ENCODE data around the gene PHF2. TPM values are rescaled to one million over a fixed set of nuclear protein-coding genes. Genes with fewer than 3 reads are reported as not detected.
A peak's percentile ranks its signal among the peaks of the same experiment; 100 is the strongest.

Gene PHF2
- total RNA-seq, 1 experiment from 2014 or later, result 17.4 TPM

GRCh38 chr9:93680443-93681268 is 104.3 kb downstream of the PHF2 start:
- H3K27me3 Mint-ChIP-seq (ENCODE audit: low read depth), result no peaks in the 10 kb centered on the region
- peak; percentile 29 for DNase-seq

More at GRCh38 chr9:93680443-93681268, 104.3 kb downstream of the PHF2 start:
- no peak overlapping the region for H2BK12ac ChIP-seq (ENCODE audit: insufficient read length, low read depth, low read length)
- H3K79me2 ChIP-seq (ENCODE audit: insufficient read depth, low read length), result no peaks in the 10 kb centered on the region
- H3K79me1 ChIP-seq (ENCODE audit: insufficient read depth, low read depth, low read length, poor library complexity, severe bottlenecking), result no peaks in the 10 kb centered on the region
- H3K14ac ChIP-seq (ENCODE audit: insufficient read depth, low read length), result no peak overlapping the region
- H4K8ac ChIP-seq (replicated peaks; ENCODE audit: insufficient read length, low read depth, low read length), result no peak overlapping the region
- no peak overlapping the region for H2BK20ac ChIP-seq (ENCODE audit: low read depth, low read length, poor library complexity, severe bottlenecking)
- no peak overlapping the region for H3K9ac ChIP-seq (ENCODE audit: extremely low read depth, insufficient read length, low read length)
- no peaks in the 10 kb centered on the region for H3K23me2 ChIP-seq (ENCODE audit: insufficient read length, low read depth, low read length, poor library complexity, severe bottlenecking)
- no peak overlapping the region for H3K56ac ChIP-seq (ENCODE audit: insufficient read length, low read depth, low read length)
- no peak overlapping the region for H3K4me2 ChIP-seq (ENCODE audit: insufficient read depth, insufficient read length, low read length)
- H3K4me1 Mint-ChIP-seq, result peaks cover 5 to 6% of the 10 kb centered on the region in 2 experiments; a peak in 3 of 4 replicates
- no peak overlapping the region for H3K4ac ChIP-seq (ENCODE audit: low read depth, low read length)
- no peak overlapping the region for H2AK5ac ChIP-seq (ENCODE audit: insufficient read length, low read length)
- H3K4me1 ChIP-seq (ENCODE audit: insufficient read depth, low read length), result no peaks in the 10 kb centered on the region
- H3K27ac ChIP-seq (ENCODE audit: insufficient read length, low read depth, low read length), result no peak overlapping the region
- no peak overlapping the region for H3K23ac ChIP-seq (ENCODE audit: insufficient read length, low read depth, low read length)
- no peak overlapping the region for H2BK120ac ChIP-seq (ENCODE audit: low read depth, low read length, poor library complexity, severe bottlenecking)
- H4K5ac ChIP-seq (ENCODE audit: insufficient read length, low read depth, low read length), result no peak overlapping the region
- H3K9me3 Mint-ChIP-seq, result no peaks in the 10 kb centered on the region
- H4K91ac ChIP-seq (ENCODE audit: insufficient read length, low read depth, low read length), result no peak overlapping the region
- H3K27ac Mint-ChIP-seq, result no peak overlapping the region
- H3K36me3 Mint-ChIP-seq (ENCODE audit: insufficient read depth in 1 of 3, low read depth in 3 of 3), result peaks cover 0 to 12% (median 9%) of the 10 kb centered on the region in 3 experiments; a peak in 5 of 7 replicates
- H2BK5ac ChIP-seq (ENCODE audit: insufficient read length, low read length), result no peak overlapping the region
- no peak overlapping the region for H3T11ph ChIP-seq (ENCODE audit: low read length)
- no CpG with 5 or more reads among the region's 16 CpGs for WGBS (ENCODE audit: extremely low coverage, insufficient read length, low lambda C conversion rate)
- H3K9me3 ChIP-seq (ENCODE audit: control insufficient read depth, low read depth, low read length), result no peaks in the 10 kb centered on the region
- no peak overlapping the region for H2BK15ac ChIP-seq (ENCODE audit: low read depth, low read length)
- no peaks in the 10 kb centered on the region for H3K27me3 ChIP-seq (ENCODE audit: insufficient read depth, low read length)
- H2AFZ ChIP-seq (ENCODE audit: low read length), result no peak overlapping the region
- no peaks in the 10 kb centered on the region for H4K20me1 ChIP-seq (ENCODE audit: control insufficient read depth, insufficient read depth, insufficient read length)
- no peak overlapping the region for H3K18ac ChIP-seq (ENCODE audit: insufficient read length, low read depth, low read length)
- TF ChIP-seq, protein P1, sequence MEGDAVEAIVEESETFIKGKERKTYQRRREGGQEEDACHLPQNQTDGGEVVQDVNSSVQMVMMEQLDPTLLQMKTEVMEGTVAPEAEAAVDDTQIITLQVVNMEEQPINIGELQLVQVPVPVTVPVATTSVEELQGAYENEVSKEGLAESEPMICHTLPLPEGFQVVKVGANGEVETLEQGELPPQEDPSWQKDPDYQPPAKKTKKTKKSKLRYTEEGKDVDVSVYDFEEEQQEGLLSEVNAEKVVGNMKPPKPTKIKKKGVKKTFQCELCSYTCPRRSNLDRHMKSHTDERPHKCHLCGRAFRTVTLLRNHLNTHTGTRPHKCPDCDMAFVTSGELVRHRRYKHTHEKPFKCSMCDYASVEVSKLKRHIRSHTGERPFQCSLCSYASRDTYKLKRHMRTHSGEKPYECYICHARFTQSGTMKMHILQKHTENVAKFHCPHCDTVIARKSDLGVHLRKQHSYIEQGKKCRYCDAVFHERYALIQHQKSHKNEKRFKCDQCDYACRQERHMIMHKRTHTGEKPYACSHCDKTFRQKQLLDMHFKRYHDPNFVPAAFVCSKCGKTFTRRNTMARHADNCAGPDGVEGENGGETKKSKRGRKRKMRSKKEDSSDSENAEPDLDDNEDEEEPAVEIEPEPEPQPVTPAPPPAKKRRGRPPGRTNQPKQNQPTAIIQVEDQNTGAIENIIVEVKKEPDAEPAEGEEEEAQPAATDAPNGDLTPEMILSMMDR (conservative IDR thresholded peaks at IDR 0.05), result peak; percentile 26; the same call in 1 of the 3 replicates
- H3K4me3 Mint-ChIP-seq, result no peak overlapping the region

All from H9 (cell line).